Measurements from ENCODE around the gene SDF4.

SDF4 gene

GRCh38 chr1:1189111-1189510 is 42.7 kb downstream of the SDF4 start:
- H3K27ac ChIP-seq (replicated peaks; ENCODE audit: low read length) = no peak overlapping the region
- no peak overlapping the region for H3K4ac ChIP-seq (ENCODE audit: low read length)
- no peak overlapping the region for H3K4me2 ChIP-seq (ENCODE audit: insufficient read depth, low read length, poor library complexity, severe bottlenecking)
- H4K8ac ChIP-seq (ENCODE audit: low read depth, low read length) = no peak overlapping the region
- no peak for DNase-seq (ENCODE audit: low spot score)
- no peak overlapping the region for H2BK15ac ChIP-seq (ENCODE audit: low read length)
- no CpG with 5 or more reads among the region's 5 CpGs for whole genome bisulfite sequencing, 2 donors (ENCODE audit: extremely low coverage in 2 of 2, insufficient read length in 2 of 2, insufficient replicate concordance in 1 of 2)
- no peak overlapping the region for H4K91ac ChIP-seq (ENCODE audit: low read depth, low read length, poor library complexity)
- no peak overlapping the region for H2BK120ac ChIP-seq (ENCODE audit: low read depth, low read length)
- H2AFZ ChIP-seq (ENCODE audit: low read length) = no peak overlapping the region
- no peaks in the 10 kb centered on the region for H3K4me1 ChIP-seq (ENCODE audit: control insufficient read depth in 2 of 2, insufficient read depth in 1 of 2, low read depth in 1 of 2, low read length in 2 of 2)
- H3K18ac ChIP-seq (ENCODE audit: low read length) = no peak overlapping the region
- no peaks in the 10 kb centered on the region for H3K36me3 ChIP-seq (replicated peaks in 1 of 2; ENCODE audit: control insufficient read depth in 2 of 2, insufficient read depth in 2 of 2, low read length in 2 of 2)
- H3K4me3 ChIP-seq (ENCODE audit: low read length in 2 of 2) = no peak overlapping the region
- no peak overlapping the region for H3K9ac ChIP-seq (ENCODE audit: low read depth, low read length, poor library complexity)
- H3K9me3 ChIP-seq (replicated peaks in 1 of 2; ENCODE audit: control insufficient read depth in 2 of 2, insufficient read depth in 1 of 2, low read depth in 1 of 2, low read length in 2 of 2) = no peaks in the 10 kb centered on the region
- H3K14ac ChIP-seq (ENCODE audit: low read length) = no peak overlapping the region
- no peak overlapping the region for H2BK12ac ChIP-seq (ENCODE audit: low read length)
- no peak overlapping the region for H2AK5ac ChIP-seq (ENCODE audit: low read depth, low read length)
- H2BK5ac ChIP-seq (ENCODE audit: low read length) = no peak overlapping the region
- peaks cover under 1% of the 10 kb centered on the region for H3K79me1 ChIP-seq (ENCODE audit: low read depth, low read length)
- peaks cover 0 to 4% (median 0%) of the 10 kb centered on the region in 3 experiments for H3K27me3 ChIP-seq (ENCODE audit: control insufficient read depth in 3 of 3, insufficient read depth in 3 of 3, low read depth in 1 of 3, low read length in 3 of 3)
- H3K23ac ChIP-seq (ENCODE audit: low read depth, low read length, poor library complexity) = no peak overlapping the region

GRCh38 chr1:1187938-1188337 is 43.9 kb downstream of the SDF4 start:
- Histone ChIP-seq H3K4me3 (ENCODE audit: low read length in 2 of 2) (no peak overlapping the region), H3K14ac (ENCODE audit: low read length) (no peak overlapping the region), H2BK5ac (ENCODE audit: low read length) (no peak overlapping the region), H4K91ac (ENCODE audit: low read depth, low read length, poor library complexity) (no peak overlapping the region), H3K4me2 (ENCODE audit: insufficient read depth, low read length, poor library complexity, severe bottlenecking) (no peak overlapping the region), H3K9me3 (replicated peaks in 1 of 2; ENCODE audit: control insufficient read depth in 2 of 2, insufficient read depth in 1 of 2, low read depth in 1 of 2, low read length in 2 of 2) (no peaks in the 10 kb centered on the region), H3K23ac (ENCODE audit: low read depth, low read length, poor library complexity) (no peak overlapping the region), H3K4me1 (ENCODE audit: control insufficient read depth in 2 of 2, insufficient read depth in 1 of 2, low read depth in 1 of 2, low read length in 2 of 2) (no peaks in the 10 kb centered on the region), H3K79me1 (ENCODE audit: low read depth, low read length) (peaks cover 5% of the 10 kb centered on the region), H2BK12ac (ENCODE audit: low read length) (no peak overlapping the region), H3K36me3 (replicated peaks in 1 of 2; ENCODE audit: control insufficient read depth in 2 of 2, insufficient read depth in 2 of 2, low read length in 2 of 2) (no peaks in the 10 kb centered on the region), H3K27ac (replicated peaks; ENCODE audit: low read length) (no peak overlapping the region), H2BK15ac (ENCODE audit: low read length) (no peak overlapping the region), H4K8ac (ENCODE audit: low read depth, low read length) (no peak overlapping the region), H2AFZ (ENCODE audit: low read length) (no peak overlapping the region), H2BK120ac (ENCODE audit: low read depth, low read length) (no peak overlapping the region), H3K27me3 (ENCODE audit: control insufficient read depth in 3 of 3, insufficient read depth in 3 of 3, low read depth in 1 of 3, low read length in 3 of 3) (peaks cover 0 to 4% (median 0%) of the 10 kb centered on the region in 3 experiments), H2AK5ac (ENCODE audit: low read depth, low read length) (no peak overlapping the region), H3K18ac (ENCODE audit: low read length) (no peak overlapping the region), H3K4ac (ENCODE audit: low read length) (no peak overlapping the region), H3K9ac (ENCODE audit: low read depth, low read length, poor library complexity) (no peak overlapping the region)
- no peak for DNase-seq (ENCODE audit: low spot score)

- Histone ChIP-seq H3K4ac (ENCODE audit: low read length) (no peak overlapping the region), H2BK5ac (ENCODE audit: low read length) (no peak overlapping the region), H3K18ac (ENCODE audit: low read length) (peak overlapping the region; percentile 74), H4K8ac (ENCODE audit: low read depth, low read length) (no peak overlapping the region), H2AFZ (ENCODE audit: low read length) (peak overlapping the region; percentile 53), H3K9ac (ENCODE audit: low read depth, low read length, poor library complexity) (no peak overlapping the region), H3K4me2 (ENCODE audit: insufficient read depth, low read length, poor library complexity, severe bottlenecking) (no peak overlapping the region), H4K91ac (ENCODE audit: low read depth, low read length, poor library complexity) (no peak overlapping the region), H3K23ac (ENCODE audit: low read depth, low read length, poor library complexity) (peak overlapping the region; percentile 52), H3K27ac (replicated peaks; ENCODE audit: low read length) (no peak overlapping the region), H3K9me3 (replicated peaks in 1 of 2; ENCODE audit: control insufficient read depth in 2 of 2, insufficient read depth in 1 of 2, low read depth in 1 of 2, low read length in 2 of 2) (no peaks in the 10 kb centered on the region), H3K27me3 (ENCODE audit: control insufficient read depth in 3 of 3, insufficient read depth in 3 of 3, low read depth in 1 of 3, low read length in 3 of 3) (peaks cover 0 to 4% (median 0%) of the 10 kb centered on the region in 3 experiments), H2AK5ac (ENCODE audit: low read depth, low read length) (peak overlapping the region; percentile 83), H3K14ac (ENCODE audit: low read length) (no peak overlapping the region), H2BK15ac (ENCODE audit: low read length) (no peak overlapping the region), H3K36me3 (replicated peaks in 1 of 2; ENCODE audit: control insufficient read depth in 2 of 2, insufficient read depth in 2 of 2, low read length in 2 of 2) (no peaks in the 10 kb centered on the region), H2BK120ac (ENCODE audit: low read depth, low read length) (no peak overlapping the region), H3K79me1 (ENCODE audit: low read depth, low read length) (peaks cover 5% of the 10 kb centered on the region), H3K4me1 (ENCODE audit: control insufficient read depth in 2 of 2, insufficient read depth in 1 of 2, low read depth in 1 of 2, low read length in 2 of 2) (peaks cover 3 to 6% of the 10 kb centered on the region in 2 donors), H2BK12ac (ENCODE audit: low read length) (peak overlapping the region; percentile 90), H3K4me3 (ENCODE audit: low read length in 2 of 2) (no peak overlapping the region)
- DNase-seq (ENCODE audit: low spot score) = no peak
- WGBS, 2 donors (ENCODE audit: extremely low coverage in 2 of 2, insufficient read length in 2 of 2, insufficient replicate concordance in 1 of 2) = no CpG with 5 or more reads among the region's 31 CpGs
Measured at GRCh38 chr1:1185101-1185765, 46.6 kb downstream of the SDF4 start.

- Histone ChIP-seq H3K9ac (ENCODE audit: low read depth, low read length, poor library complexity) (no peak overlapping the region), H2AK5ac (ENCODE audit: low read depth, low read length) (peak overlapping the region; percentile 94), H3K4me3 (ENCODE audit: low read length in 2 of 2) (no peak overlapping the region), H3K18ac (ENCODE audit: low read length) (peak overlapping the region; percentile 57), H3K9me3 (replicated peaks in 1 of 2; ENCODE audit: control insufficient read depth in 2 of 2, insufficient read depth in 1 of 2, low read depth in 1 of 2, low read length in 2 of 2) (no peaks in the 10 kb centered on the region), H2BK5ac (ENCODE audit: low read length) (no peak overlapping the region), H2AFZ (ENCODE audit: low read length) (no peak overlapping the region), H3K14ac (ENCODE audit: low read length) (peak overlapping the region; percentile 8), H2BK15ac (ENCODE audit: low read length) (peak overlapping the region; percentile 67), H3K23ac (ENCODE audit: low read depth, low read length, poor library complexity) (peak overlapping the region; percentile 43), H3K4ac (ENCODE audit: low read length) (no peak overlapping the region), H3K79me1 (ENCODE audit: low read depth, low read length) (peaks cover 5% of the 10 kb centered on the region), H4K8ac (ENCODE audit: low read depth, low read length) (no peak overlapping the region), H2BK120ac (ENCODE audit: low read depth, low read length) (no peak overlapping the region), H3K27ac (replicated peaks; ENCODE audit: low read length) (no peak overlapping the region), H3K4me2 (ENCODE audit: insufficient read depth, low read length, poor library complexity, severe bottlenecking) (no peak overlapping the region), H4K91ac (ENCODE audit: low read depth, low read length, poor library complexity) (no peak overlapping the region), H2BK12ac (ENCODE audit: low read length) (no peak overlapping the region), H3K27me3 (ENCODE audit: control insufficient read depth in 3 of 3, insufficient read depth in 3 of 3, low read depth in 1 of 3, low read length in 3 of 3) (peaks cover 0 to 4% (median 0%) of the 10 kb centered on the region in 3 experiments), H3K36me3 (replicated peaks in 1 of 2; ENCODE audit: control insufficient read depth in 2 of 2, insufficient read depth in 2 of 2, low read length in 2 of 2) (no peaks in the 10 kb centered on the region), H3K4me1 (ENCODE audit: control insufficient read depth in 2 of 2, insufficient read depth in 1 of 2, low read depth in 1 of 2, low read length in 2 of 2) (peaks cover 3 to 6% of the 10 kb centered on the region in 2 donors)
- DNase-seq (ENCODE audit: low spot score) = no peak
- no CpG with 5 or more reads among the region's 33 CpGs for WGBS, 2 donors (ENCODE audit: extremely low coverage in 2 of 2, insufficient read length in 2 of 2, insufficient replicate concordance in 1 of 2)
Measured at GRCh38 chr1:1183833-1184775, 47.7 kb downstream of the SDF4 start.

All from neuronal stem cell (in vitro differentiated cells).